Activated T-helper 17 cell treated with anti-CD3 and anti-CD28 coated beads, Interleukin-2, amount 50 U/mL, for 72 hours (primary cell): ENCODE measurements around the gene ADORA1. TPM values are rescaled to one million over a fixed set of nuclear protein-coding genes. Genes with fewer than 3 reads are reported as not detected.

Experiments used
- ATAC-seq: fragments of 150-1000 bp; cut with Tn5 transposase; replicated peaks from 2 replicates; pipeline ENCODE4 v1.10.0; 2021; ENCODE audit warnings: mild to moderate bottlenecking, moderate library complexity
- H3K27ac Mint-ChIP-seq: one replicate; pipeline ENCODE4 v1.8.0; 2022; ENCODE audit warnings: mixed read lengths
- H3K27me3 Mint-ChIP-seq: one replicate; pipeline ENCODE4 v1.8.0; 2022; ENCODE audit warnings: mixed read lengths
- H3K36me3 Mint-ChIP-seq: one replicate; pipeline ENCODE4 v1.8.0; 2022; ENCODE audit warnings: low read depth, mild to moderate bottlenecking, mixed read lengths
- H3K4me1 Mint-ChIP-seq: one replicate; pipeline ENCODE4 v1.8.0; 2022; ENCODE audit warnings: mixed read lengths
- H3K4me3 Mint-ChIP-seq: one replicate; pipeline ENCODE4 v1.8.0; 2022; ENCODE audit warnings: mild to moderate bottlenecking, mixed read lengths
- H3K9me3 Mint-ChIP-seq: one replicate; pipeline ENCODE4 v1.8.0; 2022; ENCODE audit warnings: mixed read lengths
- total RNA-seq, 2 donors: library from RNA; stranded (reverse); gene quantifications; one replicate each; pipeline ENCODE4 v1.2.3, GENCODE V29; 2022

The ADORA1 gene
- total RNA-seq, result not detected

DNA sequence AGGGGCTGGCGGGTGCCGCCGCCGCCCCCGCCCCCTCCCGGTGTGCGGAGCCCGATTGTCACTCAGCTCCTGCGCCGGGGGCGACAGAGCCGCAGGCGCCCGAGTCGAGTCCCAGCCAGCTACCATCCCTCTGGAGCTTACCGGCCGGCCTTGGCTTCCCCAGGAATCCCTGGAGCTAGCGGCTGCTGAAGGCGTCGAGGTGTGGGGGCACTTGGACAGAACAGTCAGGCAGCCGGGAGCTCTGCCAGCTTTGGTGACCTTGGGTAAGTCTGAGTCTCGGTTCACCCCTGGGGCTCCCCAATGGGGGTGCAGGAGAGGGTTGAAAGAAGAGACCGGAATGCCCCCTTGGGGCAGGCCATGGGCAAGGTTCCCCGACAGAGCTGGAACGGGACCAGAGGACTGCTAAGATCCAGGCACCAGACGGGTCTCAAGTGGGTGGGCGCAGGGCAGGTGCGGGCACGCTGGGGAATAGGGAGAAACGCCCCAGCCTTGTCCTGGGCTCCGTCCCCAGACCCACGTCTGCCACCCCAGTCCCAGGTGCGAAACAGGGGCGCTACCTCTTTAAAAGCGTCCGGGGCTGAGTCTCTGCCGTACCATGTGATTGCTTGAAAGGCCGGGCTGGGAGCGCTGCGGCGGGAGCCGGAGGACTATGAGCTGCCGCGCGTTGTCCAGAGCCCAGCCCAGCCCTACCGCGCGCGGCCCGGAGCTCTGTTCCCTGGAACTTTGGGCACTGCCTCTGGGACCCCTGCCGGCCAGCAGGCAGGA lies at the start of gene ADORA1:
ADORA1 (plus strand) TSS at position 61 of the 765 bp plus-strand sequence. CDS start 1,116 bp downstream, outside the sequence.
- Mint-ChIP-seq H3K4me1 (peaks cover 7% of the 10 kb centered on the region), H3K27me3 (peaks cover 47% of the 10 kb centered on the region), H3K27ac (no peak within 1 kb of the TSS), H3K36me3 (no peaks in the 10 kb centered on the region), H3K4me3 (peak within 1 kb of the TSS; percentile 23), H3K9me3 (no peaks in the 10 kb centered on the region)
- no peak for ATAC-seq

DNA sequence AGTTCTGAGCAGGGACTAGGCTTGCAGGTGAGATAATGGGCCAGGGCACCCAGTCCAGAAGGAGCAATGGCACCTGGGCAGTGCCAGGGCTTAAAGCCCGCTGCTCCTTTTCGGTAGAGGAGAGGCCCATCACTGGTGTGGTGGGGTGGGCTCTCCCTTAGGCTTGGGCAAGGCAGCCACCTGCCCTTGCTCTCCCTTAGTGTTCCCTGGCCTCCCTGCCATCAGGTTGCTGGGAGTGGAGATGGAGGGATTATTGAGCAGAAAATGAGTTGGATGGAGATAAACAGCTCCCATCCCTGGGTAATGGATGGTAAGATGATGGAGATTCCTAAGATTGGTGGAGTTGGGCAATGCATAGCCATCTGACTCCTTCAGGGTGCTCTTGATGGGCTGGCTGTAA lies 49.6 kb upstream of the ADORA1 start:
- no peaks in the 10 kb centered on the region for H3K4me1 Mint-ChIP-seq
- H3K27me3 Mint-ChIP-seq, result peaks cover 47% of the 10 kb centered on the region
- H3K9me3 Mint-ChIP-seq, result no peaks in the 10 kb centered on the region
- H3K27ac Mint-ChIP-seq, result no peak overlapping the region
- H3K36me3 Mint-ChIP-seq, result peaks cover 27% of the 10 kb centered on the region
- H3K4me3 Mint-ChIP-seq, result no peak overlapping the region
- no peak for ATAC-seq

DNA sequence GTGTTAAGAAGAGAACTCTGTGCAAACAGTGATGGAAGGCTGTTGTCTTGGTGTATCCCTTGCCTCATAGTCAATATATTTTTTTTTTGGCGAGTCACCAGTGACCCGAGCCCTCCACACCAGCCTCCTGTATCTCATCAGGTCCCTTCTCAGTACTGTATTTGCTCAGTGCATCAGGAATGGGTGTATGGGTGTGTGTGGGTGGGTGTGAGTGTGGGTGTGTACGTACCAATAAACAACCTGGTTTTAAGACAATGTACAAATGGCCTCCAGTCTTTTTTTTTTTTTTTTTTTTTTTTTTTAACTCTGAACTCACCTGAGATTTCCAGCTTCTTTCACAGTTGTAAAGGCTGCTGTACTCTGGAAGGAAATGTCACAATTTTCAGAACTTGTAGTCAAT lies 49.0 kb upstream of the ADORA1 start:
- ATAC-seq, result peak; percentile 22
- Mint-ChIP-seq H3K36me3 (peaks cover 22% of the 10 kb centered on the region), H3K4me1 (no peaks in the 10 kb centered on the region), H3K4me3 (no peak overlapping the region), H3K27ac (no peak overlapping the region), H3K27me3 (peaks cover 42% of the 10 kb centered on the region), H3K9me3 (no peaks in the 10 kb centered on the region)

DNA sequence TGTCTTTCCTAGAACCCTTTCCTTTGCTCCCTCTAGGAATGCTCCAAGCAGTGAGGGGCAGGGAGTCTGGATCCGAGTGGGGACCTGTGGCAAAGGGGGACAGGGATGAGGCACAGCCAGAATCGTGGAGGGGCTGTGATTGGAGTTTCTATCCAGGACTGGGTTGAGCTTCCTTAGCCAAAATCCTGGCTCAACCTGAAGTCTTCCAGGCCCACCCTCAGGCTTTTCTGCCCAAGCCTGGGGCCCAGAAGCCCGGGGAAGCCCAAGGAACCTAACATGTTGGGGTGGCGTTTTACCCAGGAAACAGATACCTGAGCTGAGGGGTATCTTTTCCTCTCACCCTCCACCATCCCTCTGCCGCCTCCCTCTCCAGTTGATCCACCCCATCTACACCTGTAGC lies 47.1 kb upstream of the ADORA1 start:
- Mint-ChIP-seq H3K27ac (no peak overlapping the region), H3K27me3 (peaks cover 26% of the 10 kb centered on the region), H3K36me3 (peaks cover 9% of the 10 kb centered on the region), H3K9me3 (no peaks in the 10 kb centered on the region), H3K4me3 (no peak overlapping the region), H3K4me1 (no peaks in the 10 kb centered on the region)
- ATAC-seq, result no peak

DNA sequence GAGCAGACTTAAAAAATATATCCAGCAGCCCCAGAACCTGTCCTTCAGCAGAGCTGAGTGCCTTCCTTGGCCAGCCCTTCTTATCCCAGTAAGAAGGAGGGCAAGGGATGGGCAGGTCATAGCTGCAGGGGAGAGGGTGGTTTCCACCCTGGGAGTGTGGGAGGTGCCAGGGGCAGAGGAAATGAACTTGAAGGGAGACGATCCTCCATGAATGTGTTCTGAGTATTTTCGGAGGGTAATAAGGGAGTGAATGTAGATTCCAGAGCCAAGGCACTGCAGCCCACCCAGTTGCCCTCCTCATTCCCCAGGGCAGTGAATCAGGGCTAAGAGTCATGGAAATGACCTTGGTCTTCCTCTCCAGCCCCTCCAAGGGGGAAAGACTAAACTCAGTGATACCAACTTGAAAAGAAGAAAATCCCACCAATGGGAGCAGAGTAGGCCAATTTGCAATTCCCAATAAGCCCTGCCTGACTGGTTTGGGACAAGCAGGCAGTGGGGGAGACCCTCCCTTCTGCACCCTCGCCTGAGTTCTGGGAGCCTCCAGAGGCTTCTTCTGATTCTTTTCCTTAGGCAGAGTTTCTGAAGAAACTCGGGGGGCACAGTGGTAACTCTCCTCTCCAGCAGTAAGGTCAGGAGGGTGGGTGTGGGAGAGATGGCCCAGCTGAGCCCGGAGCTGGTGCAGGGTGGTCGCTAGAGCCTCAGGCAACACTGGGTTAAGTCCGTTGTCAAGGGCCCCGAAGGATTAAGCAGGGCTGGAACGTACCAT lies 45.9 kb upstream of the ADORA1 start:
- Mint-ChIP-seq H3K36me3 (peaks cover under 1% of the 10 kb centered on the region), H3K27me3 (peaks cover 21% of the 10 kb centered on the region)

DNA sequence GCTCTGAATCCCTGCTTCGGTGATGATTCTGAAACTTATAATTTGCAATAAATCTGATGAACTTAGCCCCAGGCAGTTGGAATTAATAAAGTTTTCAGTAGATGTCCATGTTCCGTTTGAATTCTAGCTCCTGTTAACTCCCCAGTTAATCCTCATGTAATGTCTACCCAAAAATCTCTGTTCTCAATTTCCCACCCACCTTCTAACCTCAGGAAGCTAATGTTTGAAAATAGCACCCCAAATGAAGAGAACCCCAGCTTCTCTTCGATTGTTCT lies 45.4 kb upstream of the ADORA1 start:
- Mint-ChIP-seq H3K9me3 (no peaks in the 10 kb centered on the region), H3K4me1 (no peaks in the 10 kb centered on the region), H3K36me3 (no peaks in the 10 kb centered on the region), H3K27me3 (peaks cover 19% of the 10 kb centered on the region), H3K4me3 (no peak overlapping the region), H3K27ac (no peak overlapping the region)
- no peak for ATAC-seq

More for the DNA sequence above, 45.9 kb upstream of the ADORA1 start:
- Mint-ChIP-seq H3K4me1 (no peaks in the 10 kb centered on the region), H3K9me3 (no peaks in the 10 kb centered on the region), H3K27ac (no peak overlapping the region), H3K4me3 (no peak overlapping the region)
- no peak for ATAC-seq

DNA sequence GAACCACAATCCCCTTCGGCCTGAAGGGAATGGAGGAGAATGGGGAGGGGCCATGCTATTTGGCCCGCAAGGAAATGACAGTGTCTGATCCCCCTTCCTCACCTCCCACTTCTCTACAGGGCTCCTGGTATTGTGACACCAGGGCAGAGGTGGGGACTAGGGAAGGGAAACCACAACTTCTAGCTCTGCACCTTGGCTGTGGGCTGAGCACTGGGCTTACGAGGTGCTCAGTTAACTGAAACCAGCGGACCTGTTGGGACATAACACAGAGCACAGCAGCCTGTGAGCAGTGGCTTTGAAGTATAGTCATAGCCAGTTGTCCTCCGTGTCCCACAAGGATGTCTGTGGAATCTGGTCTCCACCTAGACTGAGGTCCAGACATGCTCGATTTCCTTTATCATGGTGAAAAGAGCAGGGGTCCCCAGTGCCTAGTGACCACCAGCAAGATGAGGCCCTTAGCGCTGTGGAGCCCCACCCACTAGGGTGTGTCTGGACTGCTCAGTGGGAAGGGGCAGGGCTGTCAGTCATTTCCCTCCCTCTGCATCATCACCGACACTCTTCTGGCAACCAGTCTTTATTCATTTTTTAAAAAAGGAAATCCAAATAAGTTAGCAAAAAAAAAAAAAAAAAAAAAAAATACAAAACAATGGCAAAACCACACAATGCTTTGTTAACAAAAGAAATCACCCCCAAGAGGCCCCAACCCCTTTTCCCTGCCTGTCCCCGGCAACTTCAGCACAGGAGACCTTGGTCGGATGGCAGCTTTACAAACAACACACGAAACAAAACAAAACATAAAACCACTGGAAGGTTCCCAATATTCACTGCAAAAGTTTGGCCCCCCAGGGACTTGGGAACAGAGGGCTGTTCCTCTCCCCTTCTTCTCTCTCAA lies 44.7 kb upstream of the ADORA1 start:
- H3K36me3 Mint-ChIP-seq, result no peaks in the 10 kb centered on the region
- no peak for ATAC-seq
- peaks cover 22% of the 10 kb centered on the region for H3K27me3 Mint-ChIP-seq
- no peak overlapping the region for H3K27ac Mint-ChIP-seq
- no peaks in the 10 kb centered on the region for H3K9me3 Mint-ChIP-seq
- H3K4me3 Mint-ChIP-seq, result no peak overlapping the region
- no peaks in the 10 kb centered on the region for H3K4me1 Mint-ChIP-seq

DNA sequence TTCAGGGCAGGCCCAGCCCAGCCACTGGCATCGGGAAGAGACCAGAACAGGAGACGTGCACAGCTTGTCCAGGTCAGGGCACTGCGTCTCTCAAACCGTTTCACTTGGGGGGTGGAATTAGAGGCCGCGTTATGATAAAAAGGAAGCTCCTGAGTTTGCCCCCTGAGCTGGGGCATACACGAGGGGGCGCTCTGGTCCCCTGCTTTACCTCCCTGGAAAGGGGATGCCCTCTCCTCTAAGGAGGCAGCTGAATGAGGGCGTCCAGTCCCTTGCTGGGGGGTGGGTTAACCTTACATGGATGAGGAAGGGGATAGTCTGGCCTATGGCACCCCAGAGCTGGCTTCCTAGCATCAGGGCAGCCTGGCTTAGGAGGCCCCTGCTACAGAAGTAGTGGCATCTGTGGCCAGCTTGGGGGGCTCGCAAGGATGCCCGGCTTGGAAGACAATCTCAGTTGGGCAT lies 44.0 kb upstream of the ADORA1 start:
- H3K4me1 Mint-ChIP-seq, result no peaks in the 10 kb centered on the region
- no peaks in the 10 kb centered on the region for H3K36me3 Mint-ChIP-seq
- no peak overlapping the region for H3K4me3 Mint-ChIP-seq
- ATAC-seq, result no peak
- peak overlapping the region; percentile 32 for H3K27ac Mint-ChIP-seq
- H3K9me3 Mint-ChIP-seq, result no peaks in the 10 kb centered on the region
- peaks cover 22% of the 10 kb centered on the region for H3K27me3 Mint-ChIP-seq

DNA sequence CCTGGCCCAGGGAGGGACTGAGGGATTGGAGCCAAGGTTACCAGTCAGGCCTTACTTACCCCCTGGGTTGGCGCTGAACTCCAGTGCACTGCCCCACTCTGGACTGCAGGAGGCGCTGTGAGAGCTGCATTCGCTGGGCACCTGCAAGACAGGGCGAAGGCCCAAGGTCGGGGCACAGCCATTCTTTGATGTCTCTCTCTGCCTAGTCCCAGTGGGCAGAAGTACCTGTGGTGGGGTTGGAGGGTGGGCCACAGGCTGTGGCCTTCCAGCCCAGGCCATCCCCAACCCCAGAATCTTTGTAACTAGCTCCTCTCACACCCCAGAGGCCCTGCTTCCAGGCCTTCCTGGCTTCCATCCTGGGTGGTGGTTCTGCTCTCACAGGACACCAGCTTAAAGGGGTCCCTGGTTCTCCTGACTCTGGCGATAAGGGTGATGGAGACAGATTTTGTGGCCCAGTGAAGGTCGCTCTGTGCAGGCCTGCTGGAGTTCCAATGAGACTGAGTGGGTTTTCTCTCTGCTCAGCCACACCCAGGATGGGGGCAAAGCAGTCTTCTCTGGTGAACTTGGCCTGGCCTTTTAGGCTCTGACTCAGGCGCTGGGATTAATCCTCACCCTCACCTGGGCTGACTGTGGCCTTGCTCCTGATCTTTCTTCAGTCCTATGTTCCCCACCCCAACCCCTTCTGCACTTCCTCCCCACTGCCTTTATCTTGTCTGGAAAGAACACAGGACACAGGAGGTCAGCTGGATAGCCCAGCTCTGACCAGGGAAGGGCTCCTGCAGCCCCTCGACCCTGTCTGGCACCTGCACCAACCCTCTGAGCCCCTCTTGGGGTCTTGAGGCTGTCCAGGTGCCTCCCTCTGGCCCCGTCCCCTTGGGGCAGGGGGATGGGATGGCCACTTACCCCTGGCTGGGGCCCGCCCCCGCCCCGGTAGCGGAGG lies 42.7 kb upstream of the ADORA1 start:
- ATAC-seq, result peak; percentile 40
- Mint-ChIP-seq H3K4me3 (no peak overlapping the region), H3K27ac (no peak overlapping the region), H3K27me3 (peaks cover 18% of the 10 kb centered on the region), H3K36me3 (no peaks in the 10 kb centered on the region), H3K9me3 (no peaks in the 10 kb centered on the region), H3K4me1 (no peaks in the 10 kb centered on the region)

DNA sequence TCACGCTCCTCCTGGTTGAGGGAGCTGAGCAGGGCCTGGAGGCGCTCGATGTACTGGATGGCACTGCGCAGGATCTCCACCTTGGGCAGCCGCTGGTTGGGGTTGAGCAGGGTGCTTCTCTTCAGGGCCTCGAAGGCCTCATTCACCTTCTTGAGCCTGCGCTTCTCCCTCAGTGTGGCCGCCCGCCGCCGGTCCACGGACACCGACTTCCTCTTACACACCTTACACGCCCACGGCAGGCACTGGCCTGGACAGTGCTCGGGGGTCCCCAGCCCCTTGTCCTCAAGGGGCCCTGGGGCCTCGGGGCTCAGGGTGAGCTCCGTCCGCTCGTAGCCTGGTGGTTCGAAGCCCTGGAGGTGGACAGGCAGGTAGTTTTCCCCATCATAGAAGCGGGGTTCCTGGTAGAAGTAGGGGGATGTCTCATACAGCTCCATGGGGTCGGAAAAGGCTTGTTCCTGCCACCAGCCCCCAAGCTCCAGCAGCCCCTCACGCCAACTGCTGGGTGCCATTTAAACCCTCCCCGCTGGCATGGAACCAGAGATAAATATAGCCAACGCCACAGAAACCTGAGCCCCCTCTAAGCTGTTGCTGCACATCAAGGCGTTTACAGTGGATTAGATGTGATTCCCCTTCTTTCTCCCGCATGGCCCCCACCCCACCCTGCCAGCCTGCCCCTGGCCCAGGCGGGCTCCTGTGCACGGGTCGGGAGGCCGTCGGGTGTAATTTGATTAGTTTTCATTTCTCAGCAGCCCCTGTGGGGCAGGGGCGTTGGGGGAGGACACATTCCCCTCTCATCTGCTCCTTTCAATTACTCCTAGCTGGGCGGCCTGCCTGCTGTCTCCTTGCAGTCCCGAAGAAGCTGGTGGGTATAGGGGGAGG lies 41.8 kb upstream of the ADORA1 start, which contains the start of gene MYOG:
MYOG (minus strand) TSS at position 485 of the 879 bp plus-strand sequence; CDS start at position 434, 51 bp downstream.
- Mint-ChIP-seq H3K27me3 (peaks cover 19% of the 10 kb centered on the region), H3K4me3 (no peak within 1 kb of the TSS), H3K9me3 (no peaks in the 10 kb centered on the region), H3K36me3 (no peaks in the 10 kb centered on the region), H3K4me1 (no peaks in the 10 kb centered on the region), H3K27ac (no peak within 1 kb of the TSS)
- no peak for ATAC-seq

DNA sequence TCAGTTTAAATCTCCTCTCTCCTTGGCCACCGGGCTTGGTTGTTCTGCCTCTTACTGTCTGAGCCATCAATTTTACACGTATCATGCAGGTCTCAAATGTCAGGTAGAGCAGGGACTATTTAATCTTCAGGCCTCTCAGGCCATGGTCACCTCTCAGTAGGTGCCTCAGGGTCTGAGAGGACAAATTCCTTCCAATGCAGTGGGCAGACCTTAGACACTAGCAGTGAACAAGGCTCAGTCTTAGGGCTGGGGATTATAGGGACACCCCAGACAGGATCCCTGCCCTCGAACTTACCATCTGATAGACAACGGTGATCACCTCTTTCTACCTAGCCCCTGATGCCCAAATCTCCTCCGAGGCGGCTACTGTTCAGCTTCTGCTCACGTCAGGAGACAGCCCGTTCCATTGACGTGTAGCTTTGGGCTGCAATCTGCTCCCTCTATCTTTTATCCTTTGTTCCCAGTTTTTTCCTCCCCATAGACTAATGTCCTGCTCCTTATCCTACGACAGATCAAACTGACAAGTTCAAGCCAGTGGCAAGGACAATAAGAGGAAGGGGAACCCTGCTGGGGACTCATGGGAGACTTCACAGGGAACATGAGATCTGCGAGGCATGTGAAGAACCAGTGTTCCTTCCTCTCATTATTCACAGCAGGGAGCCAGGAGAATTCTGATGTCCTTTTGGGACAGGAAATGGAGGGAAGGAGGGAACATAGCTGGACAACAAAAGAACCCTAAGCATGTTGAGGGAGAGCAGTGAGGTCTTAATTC lies 40.3 kb upstream of the ADORA1 start:
- H3K36me3 Mint-ChIP-seq, result no peaks in the 10 kb centered on the region
- no peaks in the 10 kb centered on the region for H3K9me3 Mint-ChIP-seq
- H3K4me3 Mint-ChIP-seq, result no peak overlapping the region
- no peaks in the 10 kb centered on the region for H3K4me1 Mint-ChIP-seq
- peaks cover 24% of the 10 kb centered on the region for H3K27me3 Mint-ChIP-seq
- ATAC-seq, result no peak
- H3K27ac Mint-ChIP-seq, result no peak overlapping the region

DNA sequence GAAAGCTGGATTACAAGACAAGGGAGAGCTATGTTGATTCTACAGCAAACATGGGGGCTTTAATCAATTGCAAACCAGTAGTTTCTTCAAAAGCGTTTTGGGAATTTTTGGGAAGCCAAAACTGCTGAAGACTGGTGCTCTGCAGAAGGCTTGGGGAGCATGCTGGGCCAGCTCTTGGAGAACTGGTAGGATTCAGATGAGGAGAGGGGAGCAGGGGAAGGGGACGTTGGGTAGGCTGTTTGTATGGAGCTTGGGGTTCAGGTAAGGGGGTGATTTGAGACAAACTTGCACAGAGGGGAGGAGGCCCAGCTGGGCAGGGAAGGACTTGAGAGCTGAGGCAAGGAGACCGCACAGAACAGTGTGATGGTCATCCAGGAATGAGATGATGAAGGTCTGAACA lies 39.1 kb upstream of the ADORA1 start:
- H3K27ac Mint-ChIP-seq, result no peak overlapping the region
- no peaks in the 10 kb centered on the region for H3K9me3 Mint-ChIP-seq
- no peaks in the 10 kb centered on the region for H3K36me3 Mint-ChIP-seq
- no peak for ATAC-seq
- no peak overlapping the region for H3K4me3 Mint-ChIP-seq
- H3K4me1 Mint-ChIP-seq, result no peaks in the 10 kb centered on the region
- peaks cover 33% of the 10 kb centered on the region for H3K27me3 Mint-ChIP-seq
